GM19240 (cell line): ENCODE data around the gene C14orf39.

Experiments
- DNase-seq: peaks from one replicate; pipeline ENCODE4 v3.0.0; 2011; ENCODE audit warnings: low spot score; ENCODE audit not compliant: insufficient read length

C14orf39 gene

GRCh38 chr14:60485598-60486251 is at the start of gene C14orf39:
TSS of gene C14orf39 (minus strand) at chr14:60486063. CDS start at chr14:60485078, 985 bp downstream.
- DNase-seq = no peak

- no peak for DNase-seq
Measured at GRCh38 chr14:60532442-60532841, 46.6 kb upstream of the C14orf39 start.

- no peak for DNase-seq
Measured at GRCh38 chr14:60515511-60516289, 29.8 kb upstream of the C14orf39 start.

GRCh38 chr14:60514741-60515491 is 29.1 kb upstream of the C14orf39 start:
- no peak for DNase-seq

- no peak for DNase-seq
Measured at GRCh38 chr14:60514378-60514740, 28.5 kb upstream of the C14orf39 start.

- DNase-seq = no peak
Measured at GRCh38 chr14:60512973-60513571, 27.2 kb upstream of the C14orf39 start.

GRCh38 chr14:60512126-60512525 is 26.3 kb upstream of the C14orf39 start:
- no peak for DNase-seq

- DNase-seq = no peak
Measured at GRCh38 chr14:60510951-60511599, 25.2 kb upstream of the C14orf39 start.

- DNase-seq = no peak
Measured at GRCh38 chr14:60510254-60510950, 24.5 kb upstream of the C14orf39 start.

- DNase-seq = no peak
Measured at GRCh38 chr14:60509438-60510253, 23.8 kb upstream of the C14orf39 start.

- DNase-seq = no peak
Measured at GRCh38 chr14:60508707-60509437, 23.0 kb upstream of the C14orf39 start, which contains the start of gene SIX6. TSS of gene SIX6 (plus strand) at chr14:60509146. CDS start at chr14:60509399, 253 bp downstream.

GRCh38 chr14:60508363-60508706 is 22.5 kb upstream of the C14orf39 start:
- no peak for DNase-seq

GRCh38 chr14:60506985-60507829 is 21.3 kb upstream of the C14orf39 start:
- DNase-seq = no peak

- DNase-seq = no peak
Measured at GRCh38 chr14:60506462-60506984, 20.7 kb upstream of the C14orf39 start.

- DNase-seq = no peak
Measured at GRCh38 chr14:60506010-60506409, 20.1 kb upstream of the C14orf39 start.

- no peak for DNase-seq
Measured at GRCh38 chr14:60505448-60505847, 19.6 kb upstream of the C14orf39 start.

- no peak for DNase-seq
Measured at GRCh38 chr14:60502541-60502940, 16.7 kb upstream of the C14orf39 start.

- no peak for DNase-seq
Measured at GRCh38 chr14:60495946-60496345, 10.1 kb upstream of the C14orf39 start.
